GM21528 (cell line): ENCODE results near the gene NFIX.
"Not testable (repeated sequence)": the region's sequence is repeated elsewhere in the genome, so short reads cannot be mapped to it uniquely, and the experiment has no call there.

ENCODE experiments used
- ATAC-seq: cut with Tn5 transposase; IDR thresholded peaks from one replicate; pipeline ENCODE4 v1.9.1; 2021; ENCODE audit warnings: mild to moderate bottlenecking, moderate library complexity; ENCODE audit not compliant: unreplicated experiment, low FRiP score

NFIX gene

GRCh38 chr19:12957389-12957952, 37.8 kb upstream of the NFIX start:
- not testable (repeated sequence) for ATAC-seq

DNA sequence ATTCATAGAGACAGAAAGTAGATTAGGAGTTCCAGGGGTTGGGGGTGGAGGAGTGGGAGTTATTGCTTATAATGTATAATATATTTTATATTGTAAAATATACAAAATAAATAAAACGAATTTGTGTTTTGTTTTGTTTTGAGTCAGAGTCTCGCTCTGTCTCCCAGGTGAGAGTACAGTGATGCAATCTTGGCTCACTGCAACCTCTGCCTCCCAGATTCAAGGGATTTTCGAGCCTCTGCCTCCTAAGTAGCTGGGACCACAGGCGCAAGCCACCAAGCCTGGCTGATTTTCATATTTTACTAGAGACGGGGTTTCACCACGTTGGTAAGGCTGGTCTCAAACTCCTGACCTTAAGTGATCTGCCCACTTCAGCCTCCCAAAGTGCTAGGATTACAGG, 35.8 kb upstream of the NFIX start:
- no peak for ATAC-seq

DNA sequence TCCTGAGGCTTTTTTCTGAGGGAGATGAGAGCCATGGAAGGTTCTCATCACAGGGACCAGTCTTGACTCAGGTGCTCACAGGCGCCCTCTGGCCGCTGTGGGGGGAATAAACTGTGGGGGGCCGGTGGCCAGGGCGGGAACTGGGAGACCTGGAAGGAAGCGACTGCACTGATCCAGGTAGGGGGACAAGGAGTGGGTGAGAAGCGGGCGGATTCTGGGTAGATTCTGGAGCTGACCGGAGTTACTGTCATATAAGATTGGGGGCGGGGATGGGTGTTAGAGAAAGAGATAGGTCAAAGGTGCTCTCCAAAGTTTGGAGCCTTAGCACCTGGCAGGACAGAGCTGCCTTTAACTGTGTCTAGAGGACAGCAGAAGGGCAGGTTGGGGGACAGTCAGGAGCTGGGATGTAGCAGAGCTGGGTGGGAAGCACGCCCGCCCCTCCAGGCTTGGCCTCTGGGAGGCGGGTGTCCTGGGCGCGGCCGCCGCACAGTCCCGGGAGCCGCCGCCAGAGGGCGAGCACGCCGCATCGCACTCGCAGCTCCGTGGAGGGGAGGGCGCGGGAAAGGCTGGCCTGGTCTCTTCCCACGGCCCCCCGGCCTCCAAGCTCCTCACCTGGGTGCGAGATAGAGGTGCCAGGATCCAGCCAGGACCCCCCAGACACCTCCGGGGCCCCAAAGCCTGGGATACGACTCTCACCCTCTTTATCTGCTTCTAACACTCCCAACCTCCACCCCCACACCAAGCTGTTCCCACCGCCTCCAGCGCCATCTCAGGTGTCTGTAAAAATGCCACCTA, 30.1 kb upstream of the NFIX start:
- ATAC-seq, result peak; percentile 78

DNA sequence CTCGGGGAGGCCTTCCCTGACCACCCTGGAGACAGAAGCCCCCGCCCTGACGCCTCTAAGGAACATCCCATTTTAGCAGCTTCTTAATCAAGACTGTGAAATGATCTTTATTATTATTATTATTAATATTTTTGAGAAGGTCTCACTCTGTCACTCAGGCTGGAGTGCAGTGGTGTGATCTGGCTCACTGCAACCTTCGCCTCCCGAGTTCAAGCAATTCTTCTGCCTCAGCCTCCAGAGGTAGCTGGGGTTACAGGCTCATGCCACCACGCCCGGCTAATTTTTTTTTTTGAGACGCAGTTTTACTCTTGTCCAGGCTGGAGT, 29.5 kb upstream of the NFIX start:
- no peak for ATAC-seq

GRCh38 chr19:12967907-12968306, 27.4 kb upstream of the NFIX start:
- no peak for ATAC-seq

GRCh38 chr19:12969292-12969988, 25.8 kb upstream of the NFIX start, which contains the start of gene DAND5:
Gene DAND5 (plus strand): TSS chr19:12969576. CDS start chr19:12969661, 85 bp downstream.
- no peak for ATAC-seq

DNA sequence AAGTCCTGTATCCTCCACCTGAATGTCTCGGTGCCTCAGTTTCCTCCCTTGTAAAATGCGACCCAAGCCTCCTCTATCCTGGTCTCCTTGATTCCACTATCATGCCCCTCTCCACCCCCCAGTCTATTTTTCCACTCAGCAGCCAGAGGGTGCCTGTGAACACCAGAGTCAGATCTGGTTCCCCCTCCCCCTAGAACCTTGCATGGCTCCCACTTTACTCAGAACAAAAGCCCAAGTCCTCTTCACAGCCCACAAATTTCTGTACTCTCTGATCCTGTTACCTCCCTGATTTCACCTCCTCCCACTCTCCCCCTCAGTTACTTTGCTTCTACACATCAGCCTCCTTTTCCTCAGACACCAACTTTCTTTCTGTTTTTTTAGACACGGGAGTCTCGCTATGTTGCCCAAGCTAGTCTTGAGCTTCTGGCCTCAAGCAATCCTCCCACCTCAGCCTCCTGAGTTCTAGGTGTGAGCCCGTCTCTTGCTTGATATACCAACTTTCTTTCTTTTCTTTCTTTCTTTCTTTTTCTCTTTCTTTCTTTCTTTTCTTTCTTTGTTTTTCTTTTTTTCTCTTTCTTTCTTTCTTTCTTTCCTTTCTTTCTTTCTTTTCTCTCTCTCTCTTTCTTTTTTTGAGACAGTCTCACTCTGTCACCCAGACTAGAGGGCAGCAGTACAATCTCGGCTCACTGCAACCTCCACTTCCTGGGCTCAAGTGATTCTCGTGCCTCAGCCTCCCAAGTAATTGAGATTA, 25.0 kb upstream of the NFIX start:
- no peak for ATAC-seq

DNA sequence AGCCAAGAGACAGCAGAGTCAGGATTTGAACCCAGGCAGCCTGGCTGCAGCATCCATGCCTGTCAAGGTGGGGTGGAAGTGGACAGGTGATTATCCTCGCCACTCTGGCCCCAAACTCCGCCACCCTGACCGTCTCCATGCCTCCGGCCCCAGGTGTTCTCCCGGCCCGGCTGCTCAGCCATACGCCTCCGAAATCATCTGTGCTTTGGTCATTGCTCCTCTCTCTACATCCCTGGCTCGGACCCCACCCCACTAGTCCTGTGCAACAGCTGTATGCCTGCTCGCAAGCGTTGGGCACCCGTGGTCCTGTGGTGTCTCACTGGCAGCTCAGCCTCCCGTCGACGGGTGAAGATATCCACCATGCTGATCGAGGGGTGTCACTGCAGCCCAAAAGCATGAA, 22.0 kb upstream of the NFIX start:
- no peak for ATAC-seq

- ATAC-seq, result no peak
Observed at GRCh38 chr19:12974301-12975220, 20.7 kb upstream of the NFIX start.

GRCh38 chr19:12975221-12975741, 20.0 kb upstream of the NFIX start:
- no peak for ATAC-seq

GRCh38 chr19:12976109-12976508, 19.2 kb upstream of the NFIX start:
- not testable (repeated sequence) for ATAC-seq

DNA sequence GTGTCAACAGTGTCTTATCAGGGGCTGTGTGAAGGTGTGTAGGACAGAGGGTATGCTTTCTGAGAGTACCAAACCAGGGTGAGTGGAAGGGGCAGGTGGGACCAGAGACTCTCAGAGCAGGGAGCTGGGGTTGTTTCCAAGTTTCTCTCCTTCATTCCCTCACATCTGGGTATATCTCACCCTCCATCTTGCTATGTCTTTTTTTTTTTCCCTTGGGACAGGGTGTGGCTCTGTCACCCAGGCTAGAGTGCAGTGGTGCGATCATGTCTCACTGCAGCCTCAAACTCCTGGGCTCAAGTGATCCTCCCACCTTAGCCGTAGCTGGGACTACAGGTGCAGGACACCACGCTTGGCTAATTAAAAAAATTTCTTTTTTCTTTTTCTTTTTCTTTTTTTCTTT, 15.3 kb upstream of the NFIX start:
- no peak for ATAC-seq

- ATAC-seq, result no peak
Observed at GRCh38 chr19:12982648-12983047, 12.6 kb upstream of the NFIX start.

DNA sequence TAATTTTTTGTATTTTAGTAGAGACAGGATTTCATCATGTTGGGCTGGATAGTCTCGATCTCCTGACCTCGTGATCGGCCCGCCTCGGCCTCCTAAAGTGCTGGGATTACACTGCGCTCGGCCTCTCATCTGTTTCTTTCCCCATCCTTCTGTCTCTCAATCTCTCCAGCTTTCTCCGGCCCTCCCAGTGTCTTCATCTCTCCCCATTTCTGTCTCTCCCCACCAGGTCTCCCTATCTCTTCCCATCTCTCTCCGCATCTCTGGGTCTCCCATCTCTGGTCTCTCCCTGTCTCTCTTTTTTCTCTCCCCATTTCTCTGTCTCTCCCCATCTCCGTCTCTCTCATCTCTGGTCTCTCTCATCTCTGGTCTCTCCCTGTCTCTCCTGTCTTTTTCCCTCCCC, 12.2 kb upstream of the NFIX start:
- no peak for ATAC-seq

- ATAC-seq, result no peak
Observed at GRCh38 chr19:12983542-12984142, 11.6 kb upstream of the NFIX start.

DNA sequence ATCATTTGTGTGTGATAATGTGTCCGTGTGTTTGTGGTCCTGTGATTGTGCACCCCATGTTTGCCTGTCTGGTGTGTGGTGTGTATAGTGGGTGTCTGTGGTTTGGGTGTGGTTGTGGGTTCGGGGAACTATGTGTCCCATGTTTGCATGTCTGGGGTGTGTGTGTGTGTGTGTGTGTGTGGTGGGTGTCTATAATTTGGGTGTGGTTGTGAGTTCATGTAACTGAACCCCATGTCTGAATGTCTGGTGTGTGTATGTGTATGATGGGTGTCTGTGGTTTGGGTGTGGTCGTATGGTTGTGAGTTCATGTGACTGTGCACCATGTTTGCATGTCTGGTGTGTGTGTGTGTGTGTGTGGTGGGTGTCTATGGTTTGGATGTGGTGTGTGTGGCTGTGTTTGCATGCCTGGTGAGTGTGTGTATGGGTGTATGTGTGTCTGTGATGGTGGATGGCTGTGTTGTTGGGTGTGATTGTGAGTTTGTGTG, 11.1 kb upstream of the NFIX start:
- ATAC-seq, result no peak

GRCh38 chr19:12984683-12985048, 10.6 kb upstream of the NFIX start:
- ATAC-seq, result no peak

- ATAC-seq, result no peak
Observed at GRCh38 chr19:12985049-12985776, 10.1 kb upstream of the NFIX start.

DNA sequence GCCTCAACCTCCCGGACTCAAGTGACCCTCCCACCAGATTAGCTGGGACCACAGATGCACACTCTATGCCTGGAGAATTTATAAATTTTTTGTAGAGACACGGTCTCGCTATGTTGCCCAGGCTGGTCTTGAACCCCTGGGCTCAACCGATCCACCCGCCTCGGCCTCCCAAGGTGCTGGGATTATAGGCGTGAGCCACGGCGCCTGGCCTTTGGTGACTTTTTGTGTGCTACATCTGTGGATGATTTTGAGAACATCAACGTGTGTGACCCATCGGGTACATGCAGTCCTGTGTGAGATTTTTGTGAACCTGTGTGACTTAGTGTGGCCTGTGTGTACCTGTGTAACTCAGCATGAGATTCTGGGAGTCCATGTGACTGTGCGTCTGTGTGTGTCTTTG, 8.5 kb upstream of the NFIX start:
- no peak for ATAC-seq
